Measurements from ENCODE around the gene FRS2.
"Not testable (repeated sequence)": the region's sequence is repeated elsewhere in the genome, so short reads cannot be mapped to it uniquely, and the experiment has no call there.

Gene FRS2

DNA sequence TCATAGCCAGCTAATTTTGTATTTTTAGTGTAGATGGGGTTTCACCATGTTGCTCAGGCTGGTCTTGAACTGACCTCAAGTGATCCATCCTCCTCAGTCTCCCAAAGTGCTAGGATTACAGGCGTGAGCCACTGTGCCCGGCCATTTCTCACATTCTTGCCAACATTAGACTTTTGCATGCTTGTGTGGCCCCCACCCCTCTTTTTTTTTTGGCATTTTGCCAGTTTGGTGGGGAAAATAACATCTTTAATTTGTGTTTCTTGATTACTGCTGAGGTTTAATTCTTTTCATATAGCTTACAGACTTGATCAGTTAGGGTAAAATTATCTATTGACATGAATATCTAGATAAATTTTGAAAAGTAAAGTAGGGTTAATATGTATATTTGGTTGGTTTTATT lies 118.9 kb downstream of the FRS2 start:
- no peak for DNase-seq

DNA sequence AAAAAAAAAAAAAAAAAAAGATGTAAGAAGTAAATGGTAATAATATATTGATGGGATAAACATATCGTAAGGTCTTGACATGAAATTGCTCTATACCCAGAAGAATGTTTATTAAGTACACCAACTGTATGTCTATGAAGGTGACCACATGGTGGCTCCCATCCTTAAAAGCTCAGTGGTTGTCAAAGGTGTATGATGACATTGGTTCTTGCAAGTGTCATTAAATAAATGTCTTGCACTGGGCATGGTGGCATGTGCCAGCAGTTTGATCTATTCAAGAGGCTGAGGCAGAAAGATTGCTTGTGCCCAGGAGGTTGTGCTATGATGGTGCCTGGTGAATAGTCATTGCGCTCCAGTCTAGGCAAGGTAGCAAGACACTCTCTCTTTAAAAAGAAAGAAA lies 125.5 kb downstream of the FRS2 start:
- DNase-seq = no peak

GRCh38 chr12:69598174-69598753 lies 128.1 kb downstream of the FRS2 start:
- DNase-seq = no peak

DNA sequence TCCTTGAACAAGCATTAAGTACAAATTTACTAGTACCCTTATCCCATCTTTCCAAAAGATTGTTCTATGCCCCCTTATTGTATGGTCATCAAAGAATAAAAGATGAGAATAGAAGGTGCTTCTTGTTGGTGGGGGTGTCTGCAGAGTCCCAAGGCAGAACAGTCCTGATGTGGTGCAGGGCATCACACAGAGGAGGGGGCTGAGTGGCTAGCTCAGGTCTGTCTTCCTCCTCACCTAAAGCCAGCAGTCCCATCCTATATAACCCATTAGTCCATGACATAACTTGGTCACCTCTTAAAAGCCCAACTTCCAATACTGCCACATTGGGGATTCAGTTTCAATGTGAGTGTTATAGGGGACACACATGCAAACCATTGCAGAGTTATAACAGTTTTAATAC lies 130.6 kb downstream of the FRS2 start:
- no peak for DNase-seq

DNA sequence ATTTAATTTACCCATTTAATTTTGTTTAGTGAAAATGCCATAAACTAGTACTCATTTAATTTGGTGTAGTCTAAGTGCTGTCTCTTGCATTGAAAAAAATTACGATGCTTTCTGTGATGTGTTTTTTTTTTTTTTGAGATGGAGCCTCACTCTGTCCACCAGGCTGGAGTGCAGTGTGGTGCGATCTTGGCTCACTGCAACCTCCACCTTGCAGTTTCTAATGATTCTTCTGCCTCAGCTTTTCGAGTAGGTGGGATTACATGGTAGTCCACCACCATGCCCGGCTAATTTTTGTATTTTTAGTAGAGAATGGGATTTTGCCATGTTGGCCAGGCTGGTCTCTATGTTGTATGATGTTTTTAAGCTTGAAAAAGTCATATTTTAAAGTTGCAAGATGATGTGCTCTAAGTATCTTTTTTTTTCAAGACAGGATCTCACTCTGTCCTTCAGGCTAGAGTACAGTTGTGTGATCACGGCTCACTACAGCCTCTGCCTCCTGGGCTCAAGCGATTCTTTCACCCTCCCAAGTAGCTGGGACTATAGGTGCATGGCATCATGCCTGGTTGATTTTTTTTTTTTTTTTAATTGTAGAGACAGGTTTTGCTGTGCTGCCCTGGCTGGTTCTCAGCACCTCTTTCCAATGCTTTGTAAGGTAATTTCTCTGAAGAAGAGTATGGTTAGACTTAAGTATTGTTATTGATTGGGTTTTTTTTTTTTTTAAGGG lies 131.9 kb downstream of the FRS2 start:
- no peak for DNase-seq

DNA sequence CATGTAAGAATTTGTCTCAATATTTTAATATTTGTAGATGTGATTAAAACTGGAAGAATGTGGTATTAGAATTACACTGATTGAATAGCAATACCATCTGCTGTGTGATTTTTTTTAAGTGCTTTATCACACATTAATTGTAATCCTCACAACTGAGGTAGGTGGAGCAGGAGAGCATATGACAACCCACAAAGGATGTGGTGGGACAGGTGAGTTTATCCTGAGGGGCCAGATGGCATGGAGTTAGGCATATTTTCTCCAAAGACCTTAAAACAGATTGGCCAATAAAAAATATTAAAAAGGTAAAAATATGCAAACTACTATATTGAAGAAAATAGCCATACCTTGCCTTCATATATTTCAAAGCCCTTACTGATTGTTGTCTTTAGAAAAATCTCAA lies 132.8 kb downstream of the FRS2 start:
- DNase-seq = no peak

- not testable (repeated sequence) for DNase-seq
These were observed 133.4 kb downstream of the FRS2 start for GRCh38 chr12:69603556-69603955.

- not testable (repeated sequence) for DNase-seq
These were observed 134.1 kb downstream of the FRS2 start for GRCh38 chr12:69604275-69604674.

DNA sequence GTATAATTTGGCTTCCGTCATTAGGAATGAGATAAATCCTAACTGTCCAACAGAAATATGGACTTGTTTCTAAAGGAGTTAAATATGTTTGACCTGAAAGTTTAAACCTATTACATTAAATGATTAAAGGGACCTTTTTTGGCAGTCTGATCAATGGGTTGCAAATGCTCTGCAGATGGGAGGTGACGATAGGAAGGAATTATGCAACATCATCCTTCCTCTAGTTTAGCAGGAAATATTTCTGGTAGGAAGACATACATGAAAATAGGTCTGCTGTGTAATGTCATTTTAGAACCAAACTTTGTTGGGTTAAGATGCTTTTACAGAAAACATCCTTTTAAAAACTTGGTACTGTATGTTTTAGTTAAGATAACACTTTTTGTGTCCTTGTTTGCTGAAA lies 137.9 kb downstream of the FRS2 start:
- no peak for DNase-seq

- no peak for DNase-seq
These were observed 139.9 kb downstream of the FRS2 start for GRCh38 chr12:69610126-69610525.

DNA sequence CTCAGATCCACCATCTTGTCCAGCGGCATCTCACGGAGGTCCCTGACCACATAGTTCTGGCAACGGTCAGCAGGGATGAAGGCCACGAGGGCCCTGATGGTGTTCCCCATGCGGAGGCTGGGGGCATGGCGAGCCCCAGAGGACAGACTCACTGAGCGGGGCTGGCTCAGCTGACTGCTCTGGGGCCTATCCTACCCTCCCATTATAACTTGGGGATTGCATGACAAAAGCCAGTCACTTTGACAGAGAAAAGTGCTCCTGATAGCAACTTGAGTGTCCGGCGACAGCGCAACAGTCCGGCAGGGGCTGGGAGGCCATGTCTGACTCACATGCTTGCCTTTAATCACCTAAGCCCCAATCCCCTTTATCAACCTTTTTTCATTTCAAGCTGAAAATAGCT lies 140.5 kb downstream of the FRS2 start, which contains the start of gene LRRC10:
LRRC10 (minus strand) TSS at position 179 of the 400 bp plus-strand sequence; CDS start at position 110, 69 bp downstream.
- DNase-seq = no peak

GRCh38 chr12:69613351-69613750 lies 143.2 kb downstream of the FRS2 start:
- DNase-seq = no peak

DNA sequence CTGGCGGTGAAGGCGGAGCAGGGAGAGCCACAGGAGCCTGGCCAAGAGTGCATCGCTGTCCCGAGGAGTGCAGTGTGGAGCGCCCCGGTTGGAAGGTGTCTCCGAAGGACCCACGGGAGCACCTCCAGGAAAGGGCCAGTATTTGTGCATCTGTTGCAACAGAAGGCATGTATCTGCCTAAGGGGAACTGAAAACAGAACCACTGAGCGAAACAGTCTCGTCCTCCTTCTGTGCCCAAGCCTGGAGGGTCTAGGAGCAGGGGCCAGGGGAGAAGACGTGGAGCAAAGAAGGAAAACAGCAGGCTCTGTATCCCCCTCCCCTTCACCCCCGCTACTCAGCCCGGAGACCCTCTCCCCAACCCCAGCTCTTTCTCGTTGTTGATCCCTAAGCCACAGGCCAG lies 145.8 kb downstream of the FRS2 start:
- no peak for DNase-seq

GRCh38 chr12:69619050-69619449 lies 148.9 kb downstream of the FRS2 start:
- no peak for DNase-seq

GRCh38 chr12:69620077-69620476 lies 149.9 kb downstream of the FRS2 start:
- DNase-seq = no peak

GRCh38 chr12:69620921-69621320 lies 150.7 kb downstream of the FRS2 start:
- no peak for DNase-seq

- no peak for DNase-seq
These were observed 151.4 kb downstream of the FRS2 start for GRCh38 chr12:69621551-69621950.

DNA sequence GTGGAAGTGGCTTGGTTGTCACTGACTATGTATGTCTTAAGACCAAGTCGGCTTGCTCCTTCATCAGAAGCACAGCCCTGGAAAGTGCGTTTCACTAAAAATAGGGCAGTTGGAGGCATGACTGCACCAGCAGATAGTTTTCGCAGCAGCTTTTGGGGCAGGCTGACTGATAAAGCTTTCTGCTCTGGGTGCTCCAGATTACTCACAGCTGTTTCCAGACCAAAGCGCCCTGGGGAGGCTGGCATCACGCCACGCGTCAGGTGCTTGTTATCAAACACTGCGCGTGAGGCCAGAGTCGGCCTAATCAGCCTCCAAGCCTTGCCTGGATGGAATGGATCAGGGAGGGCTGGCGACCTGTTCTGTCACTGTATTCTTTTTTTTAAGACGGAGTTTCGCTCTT lies 153.8 kb downstream of the FRS2 start:
- DNase-seq = no peak

DNA sequence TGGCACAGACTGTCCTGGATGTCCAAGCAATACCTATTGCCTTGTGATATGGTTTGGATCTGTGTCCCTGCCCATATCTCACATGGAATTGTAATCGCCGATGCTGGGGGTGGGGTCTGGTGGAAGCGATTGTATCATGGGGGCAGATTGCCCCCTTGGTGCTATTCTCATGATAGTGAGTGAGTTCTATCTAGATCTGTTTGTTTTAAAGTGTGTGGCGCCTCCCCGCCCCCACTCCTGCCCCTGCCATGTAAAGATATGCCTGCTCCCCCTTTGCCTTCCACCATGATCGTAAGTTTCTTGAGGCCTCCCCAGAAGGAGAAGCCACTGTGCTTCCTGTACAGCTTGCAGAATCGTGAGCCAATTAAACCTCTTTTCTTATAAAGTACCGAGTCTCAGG lies 157.3 kb downstream of the FRS2 start:
- DNase-seq = no peak
